Brain pericyte (primary cell): ENCODE measurements around the gene AFF2.

Experiments
- DNase-seq: peaks from one replicate; pipeline ENCODE4 v3.0.0-alpha.2; 2012; ENCODE audit warnings: low read depth, low spot score

AFF2 gene

DNA sequence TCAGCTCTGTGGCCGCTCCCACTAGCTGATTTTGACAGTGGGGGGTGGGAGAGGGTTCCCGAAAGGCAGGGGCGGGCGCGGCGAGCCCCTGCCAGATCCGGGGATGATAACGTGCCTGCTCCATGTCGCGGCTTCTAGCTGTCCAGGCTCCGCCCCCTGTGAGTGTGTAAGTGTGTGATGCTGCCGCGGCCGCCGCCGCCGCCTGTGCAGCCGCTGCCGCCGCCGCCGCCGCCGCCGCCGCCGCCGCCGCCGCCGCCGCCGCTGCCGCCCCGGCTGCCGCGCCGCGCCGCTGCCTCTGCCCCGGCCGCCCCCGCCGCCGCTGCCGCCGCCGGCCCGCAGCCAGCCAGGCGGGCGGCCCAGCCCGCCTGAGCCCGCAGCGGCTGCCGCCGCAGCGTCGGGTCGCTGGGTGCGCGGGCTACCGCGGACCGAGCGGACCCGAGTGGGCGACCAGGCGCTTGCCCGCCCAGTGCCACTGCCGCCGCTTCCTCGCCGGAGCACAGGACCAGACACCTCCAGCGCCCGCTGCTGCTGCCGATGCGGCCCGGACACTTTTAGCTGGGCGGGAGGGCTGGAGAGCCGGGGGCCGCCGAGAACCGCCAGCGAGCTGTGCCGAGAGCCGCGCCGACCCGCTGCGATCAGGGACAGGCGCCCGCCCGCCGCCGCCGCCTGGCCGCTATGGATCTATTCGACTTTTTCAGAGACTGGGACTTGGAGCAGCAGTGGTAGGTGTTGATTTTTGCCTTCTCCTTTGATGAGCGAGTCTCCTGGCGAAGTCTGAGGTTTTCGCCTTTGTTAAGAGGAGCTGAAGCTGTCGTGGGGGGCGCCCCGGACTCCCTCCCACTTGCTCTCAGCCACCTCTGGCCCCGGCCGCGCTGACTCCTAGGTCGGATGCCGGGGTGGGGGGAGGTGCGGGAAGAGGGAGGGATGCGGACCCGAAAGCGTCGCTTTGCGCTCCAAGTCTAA is at the start of gene AFF2:
TSS of gene AFF2 (plus strand) at position 195 of the 963 bp plus-strand sequence. CDS start at position 676, 481 bp downstream.
- no peak for DNase-seq

DNA sequence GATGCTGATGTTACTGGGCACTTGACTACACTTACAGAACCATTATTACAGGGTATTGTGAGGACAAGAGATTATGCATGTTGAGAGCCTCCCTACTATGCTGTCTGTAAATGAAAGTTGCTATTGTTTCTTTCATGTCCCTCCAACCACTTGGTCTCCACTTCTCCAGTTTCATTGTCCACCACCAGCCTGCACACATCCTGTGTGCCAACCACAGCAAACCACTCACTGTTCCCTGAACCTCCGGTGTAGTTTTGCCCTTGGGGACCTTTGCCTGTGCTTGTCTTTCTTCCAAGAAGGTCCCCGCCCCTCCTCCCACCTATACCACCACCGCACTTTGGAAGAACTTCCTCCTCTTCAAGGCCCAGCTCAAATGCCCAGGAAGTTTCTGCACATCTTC is 43.1 kb upstream of the AFF2 start:
- no peak for DNase-seq

DNA sequence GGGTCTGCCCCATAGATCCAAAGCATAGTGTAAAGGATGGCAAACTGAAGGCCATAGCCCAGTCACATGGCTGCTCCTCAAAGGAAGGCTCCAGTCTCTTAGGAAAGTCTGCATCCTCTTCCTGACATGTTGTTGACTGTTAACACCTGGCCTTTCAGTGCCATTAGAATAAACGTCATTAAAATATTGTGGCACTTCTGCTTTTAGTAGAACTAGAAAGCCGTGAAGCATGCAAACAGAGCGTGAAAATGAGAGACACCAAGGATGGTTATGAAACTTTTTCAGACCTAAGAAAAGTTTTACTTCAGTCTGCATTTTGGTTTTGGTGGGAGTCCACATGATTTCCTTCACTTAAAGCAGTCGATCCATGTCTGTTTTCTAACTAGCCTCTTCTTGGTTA is 41.1 kb upstream of the AFF2 start:
- DNase-seq, result no peak

DNA sequence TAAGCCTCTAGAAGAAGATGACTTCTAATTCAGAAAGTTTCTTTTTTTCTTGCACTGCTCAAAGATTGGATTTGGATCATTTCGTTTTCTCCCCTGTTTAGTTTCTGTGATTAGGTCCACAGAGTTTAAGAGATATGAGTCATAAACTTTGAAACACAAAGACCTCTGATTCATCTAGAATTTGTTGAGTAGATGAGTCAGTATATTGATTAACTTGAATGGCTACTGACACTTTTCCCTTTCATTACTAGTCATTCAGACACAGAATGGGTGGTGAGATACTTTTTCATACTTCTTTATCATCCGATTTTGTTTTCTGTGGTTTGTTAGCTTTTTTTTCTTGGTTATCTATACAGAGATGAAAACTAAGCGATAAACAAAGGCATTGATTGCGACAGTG is 34.1 kb upstream of the AFF2 start:
- no peak for DNase-seq

DNA sequence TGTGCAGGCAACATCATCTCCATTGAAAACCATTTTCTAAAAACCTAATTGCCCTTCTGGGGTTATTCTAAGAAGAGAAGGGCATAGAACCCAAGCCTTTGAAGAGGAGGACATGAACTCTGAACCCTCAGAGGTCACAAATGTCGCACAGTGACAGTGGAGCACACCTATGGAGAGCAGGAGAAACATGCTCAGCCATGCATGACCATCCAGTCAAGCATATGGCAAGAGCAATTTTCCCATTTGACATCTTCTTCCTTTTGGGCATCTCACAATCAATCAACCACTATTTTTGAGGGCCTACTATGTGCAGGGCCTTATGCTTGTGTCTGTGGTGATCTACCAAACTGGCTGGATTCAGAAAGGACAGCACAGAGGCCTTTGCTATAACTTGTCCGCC is 30.1 kb upstream of the AFF2 start:
- DNase-seq, result no peak

DNA sequence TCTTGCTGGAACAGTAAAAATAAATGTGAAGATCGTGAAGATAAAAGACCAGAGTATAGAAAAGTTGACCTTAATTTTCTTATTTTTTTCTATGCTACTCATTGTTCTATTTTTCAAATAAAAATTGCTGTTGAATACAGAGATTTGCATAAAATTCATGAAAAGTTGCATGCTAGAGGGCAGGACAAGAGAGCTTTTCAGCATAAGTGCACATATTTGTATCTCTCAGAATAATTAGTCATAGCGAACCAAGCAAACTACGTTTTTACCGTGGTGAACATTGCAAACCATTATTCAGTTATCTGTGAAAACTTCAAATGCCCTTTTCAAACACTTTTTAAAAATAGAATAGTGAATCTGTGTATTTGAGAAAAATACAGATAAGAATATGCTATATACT is 26.4 kb upstream of the AFF2 start:
- DNase-seq, result no peak

DNA sequence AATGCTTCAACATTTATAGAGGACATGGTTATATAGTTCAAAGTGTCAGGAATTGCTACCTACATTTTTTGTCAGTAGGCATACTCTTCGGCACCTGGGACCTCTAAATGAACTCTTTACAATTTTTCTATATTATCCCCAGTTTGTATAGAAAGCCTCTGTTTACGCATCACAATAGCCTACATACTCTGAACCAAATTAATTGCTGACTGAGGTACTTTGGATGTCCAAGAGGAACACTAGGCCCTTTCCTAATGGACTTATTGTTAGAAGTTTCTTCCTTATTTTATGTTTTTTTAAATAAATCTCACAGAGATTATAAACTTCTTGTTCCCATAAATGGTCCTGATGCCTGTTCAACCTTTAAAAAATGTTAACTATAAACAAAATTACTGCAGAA is 8.4 kb upstream of the AFF2 start:
- DNase-seq, result no peak

DNA sequence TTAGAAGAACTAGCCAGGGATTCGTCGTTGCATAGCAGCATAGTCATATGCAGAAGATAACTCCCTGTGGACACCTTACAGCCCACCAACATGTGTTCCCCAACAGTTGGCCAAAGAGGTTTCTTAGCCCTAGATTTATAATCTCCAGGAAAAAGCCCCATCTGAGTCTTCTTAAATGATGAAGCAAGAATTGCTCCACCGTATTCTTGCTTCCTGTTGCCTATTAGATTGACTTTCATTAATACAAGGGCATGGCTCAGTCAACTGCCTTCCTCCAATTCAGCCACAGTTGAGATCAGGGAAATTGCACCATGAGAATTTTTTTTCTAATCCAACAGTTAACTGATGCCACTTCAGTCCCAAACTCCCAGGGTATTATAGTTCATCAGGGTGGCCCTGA is 5.2 kb upstream of the AFF2 start:
- DNase-seq, result no peak

DNA sequence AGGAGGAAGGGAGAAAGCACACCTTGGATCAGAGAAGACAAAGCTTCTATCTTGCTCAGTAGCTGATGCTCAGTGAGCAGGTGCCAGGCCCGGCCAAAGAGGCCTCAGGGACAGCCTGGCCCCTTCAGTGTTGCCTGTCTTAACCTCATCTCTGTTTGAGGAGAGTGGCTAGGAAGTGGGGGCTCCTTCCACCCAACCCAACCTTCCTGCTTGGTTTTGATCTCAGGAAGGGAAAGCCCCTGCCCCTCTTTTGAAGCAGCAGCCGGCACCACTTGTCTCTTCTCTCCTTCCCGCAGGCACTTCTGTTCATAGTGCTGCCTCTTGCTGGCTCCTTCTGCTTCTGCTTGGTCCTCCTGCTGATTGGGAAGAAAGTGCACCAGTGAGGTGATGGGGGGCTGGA is 2.4 kb upstream of the AFF2 start:
- no peak for DNase-seq

DNA sequence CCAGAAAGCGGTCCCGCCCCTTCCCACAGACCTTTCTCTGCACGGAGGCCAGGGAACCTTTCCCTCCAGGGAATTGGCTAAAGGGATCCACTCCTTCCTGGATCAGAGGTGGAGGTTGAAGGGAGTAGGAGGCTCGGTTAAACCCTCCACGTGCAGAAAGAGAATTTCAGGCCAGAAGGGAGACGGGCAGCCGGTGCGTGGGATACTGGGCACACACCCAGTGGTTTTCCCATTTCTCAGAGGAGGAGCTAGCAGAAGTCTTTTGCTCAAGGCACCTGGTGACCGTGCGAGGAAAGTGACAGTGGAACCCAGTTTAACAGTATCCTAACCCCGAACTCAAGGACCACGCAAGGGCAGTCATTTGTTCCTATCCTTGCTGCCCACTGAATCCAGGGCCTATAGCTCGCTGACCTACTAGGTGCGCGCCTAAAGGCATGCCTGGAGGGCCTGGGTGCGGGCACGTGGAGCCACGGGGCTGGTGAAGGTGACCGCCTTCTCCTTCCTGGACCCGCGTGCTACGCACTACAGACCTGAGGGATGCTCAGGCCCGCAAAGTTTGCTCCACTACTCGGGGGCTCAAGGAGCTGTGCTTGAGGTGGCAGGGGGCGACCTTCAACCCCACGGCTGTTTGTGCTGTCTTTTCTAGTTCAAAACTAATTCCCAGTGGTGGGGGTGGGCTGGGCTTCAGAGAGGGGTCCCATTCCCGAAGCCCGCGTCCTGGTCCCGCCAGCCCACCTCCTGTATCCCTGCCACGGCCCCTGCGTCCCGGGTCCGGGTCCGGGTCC is 587 bp upstream of the AFF2 start:
- no peak for DNase-seq

DNA sequence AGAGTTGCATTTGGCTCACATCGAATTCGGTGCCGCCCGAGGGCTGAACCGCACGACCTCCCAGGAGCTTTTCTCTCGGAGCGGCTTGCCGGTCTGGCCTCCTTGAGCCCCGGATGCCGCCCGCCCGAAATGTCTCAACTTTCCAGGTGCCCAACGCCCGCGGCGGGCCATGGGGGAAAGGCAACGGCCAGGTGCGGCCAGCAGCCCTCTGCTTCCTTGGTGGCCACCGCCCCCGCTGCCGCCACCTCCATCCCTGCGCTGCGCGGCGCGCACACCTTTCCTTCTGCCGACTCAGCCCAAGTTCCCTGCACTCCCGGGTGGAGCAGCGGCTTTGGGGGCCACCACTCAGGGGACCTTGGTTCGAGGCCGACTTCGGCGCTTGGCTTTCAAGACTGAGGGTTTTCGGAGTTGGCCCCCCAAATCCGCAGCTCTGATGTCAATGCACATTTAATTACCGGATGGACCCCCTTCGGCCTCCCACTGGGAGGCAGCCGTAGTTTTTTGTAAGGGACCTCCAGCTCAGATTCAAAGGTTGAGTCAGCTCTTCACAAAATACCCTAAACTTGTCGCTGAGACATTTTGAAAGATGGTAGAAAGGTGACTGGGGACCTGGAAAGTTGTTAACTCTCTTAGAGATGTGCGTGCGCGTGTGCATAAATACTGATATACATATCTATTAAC is 1.1 kb downstream of the AFF2 start:
- no peak for DNase-seq

DNA sequence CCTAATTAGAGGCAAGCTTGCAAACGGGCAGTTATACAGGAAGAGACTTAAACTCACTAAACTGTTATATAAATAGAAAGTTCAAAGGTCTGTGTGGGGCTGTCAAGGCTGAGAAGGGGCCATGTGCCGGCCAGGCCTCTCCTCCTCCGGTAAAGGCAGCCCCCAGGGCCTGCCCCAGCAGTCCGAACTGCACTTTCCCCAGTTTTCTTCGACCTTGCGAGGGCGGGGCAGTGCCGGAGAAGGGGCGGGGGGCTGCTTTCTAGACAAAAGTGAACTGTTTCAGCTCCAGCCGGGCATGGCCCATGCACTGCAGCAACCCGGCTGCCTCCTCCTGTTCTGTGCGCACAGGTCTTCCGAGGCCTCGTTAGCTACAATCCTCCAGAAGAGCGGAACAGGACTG is 4.1 kb downstream of the AFF2 start:
- DNase-seq, result no peak

DNA sequence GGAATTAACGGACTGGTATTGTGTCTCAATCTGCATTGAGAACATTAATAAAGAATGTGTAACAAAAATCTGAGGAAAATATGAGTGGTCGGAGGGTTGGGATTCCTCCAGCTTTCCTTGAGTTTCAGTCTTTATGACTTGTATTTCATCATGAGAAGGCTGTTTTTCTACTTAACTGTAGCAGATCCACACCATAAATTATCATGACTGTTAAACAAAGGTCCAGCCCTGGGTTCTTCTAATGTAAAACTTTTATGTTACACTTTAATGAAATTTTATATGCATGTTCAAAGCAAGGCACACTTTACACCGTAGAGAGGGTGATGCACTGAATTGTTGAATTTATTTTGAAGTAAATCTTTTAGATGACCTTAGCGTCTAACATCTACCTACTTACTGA is 7.0 kb downstream of the AFF2 start:
- no peak for DNase-seq

DNA sequence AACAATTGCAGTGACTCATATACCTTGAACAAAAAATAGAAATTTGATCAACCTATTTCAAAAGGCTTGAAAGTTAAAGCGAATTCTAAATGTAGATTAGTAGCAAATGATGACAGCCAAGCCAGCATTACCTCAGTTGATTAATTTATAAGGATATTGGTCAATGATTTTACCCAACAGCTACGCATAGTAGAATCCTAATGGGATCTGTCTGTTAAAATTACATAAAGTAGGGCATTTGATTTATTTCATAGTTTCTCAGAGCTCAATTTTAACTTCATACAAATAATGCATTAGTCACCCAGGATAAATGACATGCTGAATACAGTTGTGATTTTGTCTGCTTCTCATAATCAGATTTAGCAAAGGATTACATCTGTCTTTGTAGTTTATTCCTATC is 12.0 kb downstream of the AFF2 start:
- no peak for DNase-seq

DNA sequence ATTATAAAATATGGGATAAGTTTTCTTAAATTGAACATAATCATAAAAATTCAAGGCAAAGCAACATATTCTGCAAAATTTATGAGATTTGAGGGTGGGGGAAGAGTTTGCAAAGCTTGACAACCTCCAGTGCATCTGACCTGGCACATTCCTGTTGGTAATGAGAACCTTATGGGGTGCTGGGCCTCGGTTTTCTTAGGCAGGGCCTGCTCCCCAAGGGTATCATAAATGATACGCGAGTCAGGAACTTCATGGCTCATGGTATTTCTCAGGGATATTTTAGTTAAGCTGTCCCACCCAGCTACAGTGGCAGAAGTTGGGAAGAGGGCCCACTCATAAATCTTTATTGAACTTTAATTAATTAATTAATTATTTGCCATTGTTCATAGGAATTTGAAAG is 13.2 kb downstream of the AFF2 start:
- no peak for DNase-seq

DNA sequence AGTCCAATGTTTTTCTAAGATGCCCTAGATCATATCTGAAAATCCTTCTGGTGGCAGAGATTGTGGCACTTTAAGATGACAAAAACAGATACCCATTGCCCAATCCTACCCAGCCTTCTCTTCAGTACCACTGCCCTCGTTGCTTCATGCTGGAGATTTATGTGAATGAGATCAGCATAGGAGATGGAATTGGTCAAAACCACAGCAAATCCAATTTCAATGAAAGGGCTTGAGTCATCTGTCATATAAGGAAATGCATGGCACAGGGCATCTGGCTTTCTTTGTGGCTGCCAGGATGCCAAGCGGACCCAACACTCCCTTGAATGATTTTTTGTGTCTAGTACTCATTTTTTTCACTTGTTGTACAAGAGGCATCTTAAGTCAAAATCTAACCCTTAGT is 16.8 kb downstream of the AFF2 start:
- DNase-seq, result no peak

DNA sequence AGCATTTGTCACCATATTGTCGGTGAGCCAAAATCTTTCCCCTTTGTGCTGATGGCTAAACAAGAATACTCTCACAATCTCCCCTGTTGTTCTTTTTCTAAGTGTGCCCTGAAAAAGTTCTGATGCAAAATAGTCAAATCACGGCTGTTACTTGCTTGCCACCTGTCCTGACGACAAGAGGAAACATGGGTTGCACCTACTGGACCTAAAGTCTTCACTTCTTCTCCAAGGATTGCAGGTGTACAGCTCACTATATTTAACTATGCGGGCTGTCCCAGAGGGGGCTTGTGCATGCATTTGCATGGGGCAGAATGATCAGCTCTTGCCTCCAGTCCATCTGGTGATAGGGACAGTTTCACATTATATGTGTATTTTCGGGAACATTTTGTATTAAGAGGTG is 21.6 kb downstream of the AFF2 start:
- DNase-seq, result no peak

DNA sequence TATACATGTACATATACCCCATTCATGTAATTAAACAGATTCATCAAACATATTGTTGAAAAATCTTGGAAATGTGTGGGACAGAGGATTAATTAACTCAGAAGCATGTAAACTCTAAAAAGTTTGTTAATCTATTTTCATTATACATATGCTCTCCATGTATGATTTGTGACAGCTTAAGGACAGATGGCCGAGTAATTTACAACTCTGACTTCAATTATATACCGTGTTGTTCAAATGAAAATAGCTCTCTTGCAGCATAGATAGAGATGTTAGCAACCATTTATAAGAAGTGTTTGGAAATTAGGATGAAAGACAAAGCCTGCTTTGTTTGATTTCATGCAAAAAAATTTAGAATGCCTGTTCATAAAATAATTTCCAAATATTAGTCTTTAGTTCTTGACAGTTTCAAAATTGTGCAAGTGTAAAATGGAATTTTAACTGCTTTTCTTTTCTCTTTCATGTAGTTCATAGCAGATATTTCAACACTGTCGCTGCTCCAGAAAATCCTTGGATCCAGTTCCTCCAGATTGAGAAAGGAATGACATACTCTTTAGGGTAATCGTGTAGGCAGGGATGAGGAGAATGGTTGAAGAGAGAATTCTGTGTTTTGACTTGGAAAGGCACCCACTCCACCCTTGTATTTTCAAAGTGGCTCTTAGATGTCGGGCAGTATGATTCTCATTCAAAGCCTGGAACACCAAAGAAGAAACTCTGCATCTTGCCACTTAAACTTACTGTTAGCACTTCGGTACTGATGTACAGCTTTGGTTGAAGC is 23.1 kb downstream of the AFF2 start:
- DNase-seq, result no peak

DNA sequence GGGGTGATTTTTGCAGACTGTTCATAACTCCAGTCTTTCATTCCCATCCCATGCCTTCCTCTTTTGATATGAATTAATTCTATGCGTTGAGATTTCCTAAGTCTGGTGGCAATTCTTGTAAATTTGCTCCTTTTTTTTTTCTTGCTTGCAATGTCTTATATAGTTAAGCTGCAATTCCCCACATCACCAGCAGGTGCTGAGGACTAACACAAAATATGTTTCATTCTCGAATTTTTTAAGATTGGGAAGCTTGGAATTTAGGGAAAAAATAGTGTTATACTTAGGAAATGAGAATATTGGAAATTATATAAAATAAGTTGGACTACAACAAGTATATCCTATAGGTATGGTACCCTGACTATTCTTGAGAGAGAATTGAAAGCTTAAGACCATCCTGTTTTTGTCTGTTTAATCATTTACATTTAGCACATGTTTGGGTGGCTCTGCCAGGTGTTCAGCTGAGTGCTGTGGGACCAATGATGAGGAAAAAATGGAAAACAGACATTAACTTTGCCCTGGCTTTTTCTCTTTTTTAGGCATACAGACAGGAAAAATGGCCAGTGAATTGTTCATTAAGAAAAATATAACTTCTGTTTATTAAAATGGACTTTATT is 30.2 kb downstream of the AFF2 start:
- no peak for DNase-seq

DNA sequence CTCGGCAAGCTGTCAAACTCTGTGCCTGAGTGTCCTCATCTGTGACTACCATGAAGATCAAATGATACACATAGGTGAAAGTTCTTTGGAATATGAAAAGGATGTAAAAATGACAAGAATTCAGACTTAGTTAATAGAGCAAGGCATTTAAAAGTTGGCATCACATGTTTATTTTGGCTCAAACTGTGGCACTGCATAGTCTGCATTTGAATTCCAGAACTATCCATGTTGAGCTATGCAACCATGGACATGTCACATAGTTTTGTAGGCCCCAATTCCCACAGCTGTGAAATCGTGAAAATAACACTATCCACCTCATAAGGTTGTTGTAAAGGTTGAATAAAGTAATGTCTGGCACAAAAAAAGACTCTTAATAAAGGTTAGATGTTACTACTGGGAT is 33.9 kb downstream of the AFF2 start:
- DNase-seq, result no peak

DNA sequence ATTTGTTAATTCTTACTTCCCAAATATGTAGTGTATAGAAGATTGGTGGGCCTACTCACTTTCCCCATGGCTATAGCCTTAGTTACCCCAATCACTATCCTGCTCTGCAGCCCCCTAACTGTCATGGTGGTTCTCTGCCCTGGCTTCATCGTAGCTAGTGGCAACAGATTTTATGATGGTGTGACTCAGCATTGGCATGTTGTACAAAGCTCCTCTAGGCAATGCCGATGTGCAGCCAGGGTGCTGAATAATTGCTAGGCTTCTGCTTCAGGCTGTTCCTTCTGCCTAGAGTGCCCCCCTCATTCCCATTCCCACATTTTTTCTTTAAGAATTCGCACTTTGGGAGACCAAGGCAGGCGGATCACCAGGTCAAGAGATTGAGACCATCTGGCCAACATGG is 35.2 kb downstream of the AFF2 start:
- DNase-seq, result no peak
